NCI-H1417 (cell line): ENCODE data around the gene SWSAP1.
"Not testable (repeated sequence)": the region's sequence is repeated elsewhere in the genome, so short reads cannot be mapped to it uniquely, and the experiment has no call there.

ENCODE experiments used
- DNase-seq, 3 experiments: peaks; one replicate each; lab custom pipeline; 2025; lab: John Stamatoyannopoulos, UW

The SWSAP1 gene

GRCh38 chr19:11378319-11379189 lies 4.1 kb downstream of the SWSAP1 start:
- peak in 2 of 3 experiments; percentile 17 to 63 for DNase-seq

- DNase-seq: not testable (repeated sequence)
These were observed 4.9 kb downstream of the SWSAP1 start for GRCh38 chr19:11379269-11379845.

GRCh38 chr19:11379857-11380350 lies 5.4 kb downstream of the SWSAP1 start:
- no peak for DNase-seq

DNA sequence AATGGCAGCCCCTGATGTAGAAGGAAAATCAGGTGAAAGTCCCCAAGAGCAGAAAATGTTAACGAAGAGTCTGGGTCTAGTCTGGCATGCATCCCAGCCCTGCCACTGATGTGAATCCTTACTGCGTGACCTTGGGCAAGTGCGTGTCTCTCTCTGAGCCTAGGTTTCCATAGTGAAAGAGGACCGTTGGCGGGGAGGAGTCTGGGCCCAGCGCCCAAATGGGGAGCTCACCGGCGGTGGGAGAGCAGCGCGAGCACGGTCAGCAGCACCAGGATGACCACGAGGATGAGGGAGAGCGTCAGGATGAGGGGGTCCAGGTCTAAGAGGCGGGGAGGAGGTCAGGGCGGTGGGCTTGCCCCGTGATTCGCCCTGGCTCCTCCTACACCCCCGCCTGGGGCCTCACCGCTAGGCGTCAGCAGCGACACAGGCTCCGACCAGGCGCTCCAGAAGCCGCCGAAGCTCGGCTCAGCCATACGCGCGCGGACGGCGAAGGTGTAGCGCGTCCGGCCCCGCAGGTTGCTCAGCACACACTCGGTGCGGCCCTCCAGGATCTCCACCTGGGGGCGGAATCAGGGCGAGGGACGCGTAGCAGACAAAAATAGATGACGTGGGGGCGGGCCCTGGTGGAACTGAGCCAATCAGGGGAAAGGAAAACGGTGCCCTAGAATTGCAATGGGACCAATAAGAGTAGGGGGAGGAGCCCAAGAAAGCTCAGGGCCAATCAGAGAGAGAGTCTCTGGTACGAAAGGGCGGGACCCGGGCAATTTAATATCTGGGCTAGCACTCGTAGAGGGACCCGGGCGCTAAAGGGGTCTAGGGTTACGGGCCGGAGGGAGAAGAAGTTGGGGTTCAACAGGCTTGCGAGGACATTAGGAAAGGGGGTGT lies 6.4 kb downstream of the SWSAP1 start:
- DNase-seq: peak in 1 of 3 experiments; percentile 93

- peak; percentile 16 to 76 (median 68) for DNase-seq
These were observed 8.6 kb downstream of the SWSAP1 start for GRCh38 chr19:11382898-11383705.

GRCh38 chr19:11383706-11384048 lies 9.2 kb downstream of the SWSAP1 start:
- DNase-seq: peak in 2 of 3 experiments; percentile 66 to 76

DNA sequence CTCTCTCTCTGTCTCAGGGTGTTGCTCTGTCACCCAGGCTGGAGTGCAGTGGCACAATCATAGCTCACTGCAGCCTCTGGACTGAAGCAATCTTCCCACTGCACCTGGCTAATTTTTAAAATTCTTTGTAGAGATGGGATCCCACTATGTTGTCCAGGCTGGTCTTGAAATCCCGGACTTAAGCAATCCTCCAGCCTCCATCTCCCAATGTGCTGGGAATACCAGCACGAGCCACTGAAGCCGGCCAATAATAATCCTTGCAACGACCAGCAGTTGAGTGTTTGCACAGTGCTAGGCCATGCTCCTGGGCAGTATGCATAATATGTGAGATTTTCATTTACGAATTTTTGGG lies 10.3 kb downstream of the SWSAP1 start:
- peak in 1 of 3 experiments; percentile 48 for DNase-seq

- DNase-seq: peak in 1 of 3 experiments; percentile 29
These were observed 12.9 kb downstream of the SWSAP1 start for GRCh38 chr19:11387162-11388034.

- no peak for DNase-seq
These were observed 15.9 kb downstream of the SWSAP1 start for GRCh38 chr19:11390359-11390758.

DNA sequence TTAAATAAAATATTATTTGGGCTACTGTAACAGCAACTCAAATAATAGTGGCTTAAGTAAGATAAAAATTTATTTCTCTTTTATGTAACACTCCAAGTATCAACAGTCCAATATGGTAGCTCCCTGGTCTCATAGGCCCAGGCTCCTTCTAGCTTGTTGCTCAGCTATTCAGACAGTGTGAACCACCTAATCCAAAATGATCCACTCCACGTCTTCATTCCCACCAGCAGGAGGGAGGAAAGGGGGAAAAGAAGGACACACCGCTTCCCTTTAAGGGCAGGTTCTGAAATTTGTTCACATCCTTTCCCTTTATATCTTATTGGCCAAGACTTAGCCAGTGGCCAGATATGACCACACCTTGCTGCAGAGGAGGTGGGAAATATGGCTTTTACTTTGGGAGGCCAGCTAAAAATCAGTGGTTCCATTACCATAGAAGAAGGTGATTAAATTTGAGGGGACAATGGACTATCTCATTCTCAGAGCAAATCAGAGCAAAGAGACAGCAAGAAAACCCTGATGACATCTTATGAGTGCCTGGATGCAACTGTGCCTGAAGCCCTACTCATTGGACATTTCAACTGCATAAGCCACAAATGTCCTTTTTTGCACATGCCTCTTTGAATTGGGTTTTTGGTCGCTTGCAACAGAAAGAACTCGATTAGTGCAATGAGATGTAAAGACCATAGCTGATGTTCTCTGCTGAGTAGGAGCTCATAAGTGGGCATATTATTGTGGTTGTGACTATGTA lies 16.6 kb downstream of the SWSAP1 start:
- DNase-seq: no peak

DNA sequence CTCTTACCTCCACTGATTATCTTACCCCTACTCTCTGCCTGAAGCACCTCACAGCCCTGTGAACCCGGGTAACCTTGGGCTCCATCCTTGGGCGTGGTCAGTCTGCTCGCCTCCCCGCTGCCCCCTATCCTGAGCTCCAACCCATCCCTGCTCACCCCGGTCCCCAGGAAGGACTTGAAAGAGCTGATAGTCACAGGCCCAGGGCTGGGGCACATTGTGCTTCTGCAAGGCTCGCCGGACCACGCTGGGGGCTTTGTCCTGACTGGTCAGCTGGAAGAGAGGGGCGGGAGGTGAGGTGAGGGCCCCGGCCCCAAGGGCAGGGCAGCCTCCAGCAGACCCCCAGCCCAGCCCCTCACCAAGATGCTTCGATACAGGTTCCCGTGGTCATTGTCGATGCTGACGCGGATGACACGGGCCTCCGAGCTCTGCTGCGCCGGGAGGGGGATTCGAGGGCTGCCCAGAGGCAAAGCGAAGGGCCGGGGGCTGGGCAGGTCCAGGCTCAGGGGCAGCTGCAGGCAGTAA lies 22.7 kb downstream of the SWSAP1 start:
- DNase-seq: no peak

GRCh38 chr19:11399667-11400066 lies 25.2 kb downstream of the SWSAP1 start:
- no peak for DNase-seq

DNA sequence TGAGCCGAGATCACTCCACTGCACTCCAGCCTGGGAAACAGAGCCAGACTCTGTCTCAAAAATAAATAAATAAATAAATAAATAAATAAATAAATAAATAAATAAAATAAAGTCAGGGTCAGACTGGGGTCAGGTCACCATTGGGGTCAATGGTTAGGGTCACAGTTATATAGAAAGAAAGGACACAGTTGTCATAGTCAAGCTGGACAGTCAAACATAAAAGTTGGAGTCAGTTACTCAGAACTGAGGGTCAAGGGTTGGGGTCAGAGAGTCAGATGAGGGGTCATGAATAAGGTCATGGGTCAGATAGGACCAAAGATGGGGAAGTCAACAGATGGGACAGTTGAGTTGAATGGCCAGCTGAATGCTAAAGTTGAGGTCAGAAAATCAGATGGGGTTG lies 26.3 kb downstream of the SWSAP1 start:
- no peak for DNase-seq

GRCh38 chr19:11401808-11402543 lies 27.5 kb downstream of the SWSAP1 start:
- DNase-seq: no peak

- DNase-seq: no peak
These were observed 30.2 kb downstream of the SWSAP1 start for GRCh38 chr19:11404588-11405222.

- no peak for DNase-seq
These were observed 31.6 kb downstream of the SWSAP1 start for GRCh38 chr19:11405846-11406643.

- not testable (repeated sequence) for DNase-seq
These were observed 32.3 kb downstream of the SWSAP1 start for GRCh38 chr19:11406703-11407236.
